ENCODE results near the gene DDX1.

GRCh38 chr2:15571729-15572128 is 19.9 kb upstream of the DDX1 start:
- no peak for TF ChIP-seq CTCF (IDR thresholded peaks at IDR 0.05)
- TF ChIP-seq POLR2A (IDR thresholded peaks at IDR 0.05), result no peak
